ENCODE results near the gene NR1D2.
"Not testable (repeated sequence)": the region's sequence is repeated elsewhere in the genome, so short reads cannot be mapped to it uniquely, and the experiment has no call there.

Gene NR1D2

DNA sequence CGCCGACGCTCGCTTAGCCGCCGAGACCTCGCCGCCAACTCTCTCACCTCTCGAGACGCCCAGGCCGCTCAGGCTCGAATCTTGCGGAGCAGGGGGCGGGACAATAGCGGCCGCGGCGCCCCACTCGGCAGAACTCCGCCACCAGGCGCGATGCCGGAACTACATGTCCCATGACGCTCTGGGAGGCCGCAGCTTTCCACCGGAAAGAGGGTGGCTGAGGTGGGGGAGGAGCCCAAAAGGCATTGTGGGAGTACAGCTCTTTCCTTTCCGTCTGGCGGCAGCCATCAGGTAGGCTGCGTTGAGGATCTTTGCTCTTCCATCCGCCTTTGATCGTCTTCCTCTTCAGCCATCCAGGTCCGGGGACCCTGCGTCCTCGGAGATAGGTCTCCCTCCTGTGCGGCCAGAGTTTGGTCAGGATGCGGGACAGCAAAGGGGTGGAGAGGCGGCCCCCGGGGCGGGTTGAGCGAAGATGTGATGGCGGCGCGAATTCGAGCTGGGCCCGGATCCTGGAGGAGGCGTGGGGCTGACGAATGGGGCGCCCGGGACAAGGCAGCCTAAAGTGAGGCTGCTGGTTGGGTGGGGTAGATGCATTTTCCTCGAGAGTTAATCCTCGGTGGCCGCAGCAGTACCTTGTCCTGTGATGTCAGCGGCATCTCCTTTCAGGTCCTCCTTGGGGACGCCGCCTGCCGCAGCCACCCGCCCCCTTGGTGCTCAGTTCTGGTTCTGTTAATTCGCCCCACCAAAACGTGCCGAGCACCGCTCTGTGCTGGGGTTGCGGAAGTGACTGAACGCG, 28.0 kb upstream of the NR1D2 start, which contains the start of the genes NKIRAS1 and RPL15:
Gene NKIRAS1, minus strand, starts transcription at position 105 of the 793 bp plus-strand sequence. CDS start 6,086 bp downstream, outside the sequence.
Gene RPL15, plus strand, starts transcription at position 247 of the 793 bp plus-strand sequence. CDS start 728 bp downstream, outside the sequence.
- Histone ChIP-seq H3K4me3 (ENCODE audit: low read length) (peak within 1 kb of the TSS; percentile 84), H3K79me2 (ENCODE audit: control insufficient read depth, low read length) (peaks cover 50% of the 10 kb centered on the region), H3K36me3 (ENCODE audit: control insufficient read depth, low read length) (peaks cover 45% of the 10 kb centered on the region), H3K9me2 (replicated peaks; ENCODE audit: control insufficient read depth, low read length) (no peaks in the 10 kb centered on the region), H3K27me3 (ENCODE audit: control insufficient read depth, low read length) (no peaks in the 10 kb centered on the region), H3K4me2 (ENCODE audit: low read length) (peak within 1 kb of the TSS; percentile 92), H3K9me3 (ENCODE audit: control insufficient read depth, insufficient read depth, low read length) (no peaks in the 10 kb centered on the region), H3K27ac (ENCODE audit: low read depth, low read length) (peak within 1 kb of the TSS; percentile 74), H3F3A (ENCODE audit: control insufficient read depth, insufficient read depth) (peaks cover 39% of the 10 kb centered on the region), H3K4me1 (ENCODE audit: control insufficient read depth, low read length) (peaks cover 41% of the 10 kb centered on the region), H4K20me1 (ENCODE audit: control insufficient read depth, insufficient read depth, low read depth, low read length) (peaks cover 14% of the 10 kb centered on the region)
- TF ChIP-seq, protein P1, sequence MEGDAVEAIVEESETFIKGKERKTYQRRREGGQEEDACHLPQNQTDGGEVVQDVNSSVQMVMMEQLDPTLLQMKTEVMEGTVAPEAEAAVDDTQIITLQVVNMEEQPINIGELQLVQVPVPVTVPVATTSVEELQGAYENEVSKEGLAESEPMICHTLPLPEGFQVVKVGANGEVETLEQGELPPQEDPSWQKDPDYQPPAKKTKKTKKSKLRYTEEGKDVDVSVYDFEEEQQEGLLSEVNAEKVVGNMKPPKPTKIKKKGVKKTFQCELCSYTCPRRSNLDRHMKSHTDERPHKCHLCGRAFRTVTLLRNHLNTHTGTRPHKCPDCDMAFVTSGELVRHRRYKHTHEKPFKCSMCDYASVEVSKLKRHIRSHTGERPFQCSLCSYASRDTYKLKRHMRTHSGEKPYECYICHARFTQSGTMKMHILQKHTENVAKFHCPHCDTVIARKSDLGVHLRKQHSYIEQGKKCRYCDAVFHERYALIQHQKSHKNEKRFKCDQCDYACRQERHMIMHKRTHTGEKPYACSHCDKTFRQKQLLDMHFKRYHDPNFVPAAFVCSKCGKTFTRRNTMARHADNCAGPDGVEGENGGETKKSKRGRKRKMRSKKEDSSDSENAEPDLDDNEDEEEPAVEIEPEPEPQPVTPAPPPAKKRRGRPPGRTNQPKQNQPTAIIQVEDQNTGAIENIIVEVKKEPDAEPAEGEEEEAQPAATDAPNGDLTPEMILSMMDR (IDR thresholded peaks at IDR 0.05; ENCODE audit: low read depth, low read length, poor library complexity, severe bottlenecking): no peak
- no peak for TF ChIP-seq EZH2phosphoT487 (IDR thresholded peaks at IDR 0.05; ENCODE audit: borderline replicate concordance, low read length)

DNA sequence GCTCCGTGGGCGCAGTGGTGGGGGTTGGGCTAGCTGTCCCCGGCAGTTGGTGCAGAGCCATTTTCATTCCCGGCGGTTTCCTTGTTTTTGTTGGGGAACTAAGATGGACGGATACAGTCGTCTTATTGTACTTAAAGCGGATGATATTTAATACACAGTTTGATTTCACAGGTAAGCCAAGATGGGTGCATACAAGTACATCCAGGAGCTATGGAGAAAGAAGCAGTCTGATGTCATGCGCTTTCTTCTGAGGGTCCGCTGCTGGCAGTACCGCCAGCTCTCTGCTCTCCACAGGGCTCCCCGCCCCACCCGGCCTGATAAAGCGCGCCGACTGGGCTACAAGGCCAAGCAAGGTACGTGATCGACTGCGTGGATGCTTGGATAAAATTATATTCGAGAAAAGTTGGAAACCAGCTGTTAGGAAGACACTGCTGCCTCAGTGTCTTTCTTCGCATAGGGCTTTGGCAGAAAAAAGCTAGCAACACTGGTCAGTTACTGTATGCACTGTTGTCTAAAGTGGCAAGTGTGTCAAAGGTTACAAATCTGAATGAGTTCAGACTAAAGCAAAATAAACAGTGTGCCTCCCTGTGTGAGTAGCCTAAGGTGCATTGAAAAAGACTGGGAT, 27.3 kb upstream of the NR1D2 start:
- not testable (repeated sequence) for H3K27me3 ChIP-seq (ENCODE audit: control insufficient read depth, low read length); H3K9me3 ChIP-seq (ENCODE audit: control insufficient read depth, insufficient read depth, low read length); H3K9me2 ChIP-seq (replicated peaks; ENCODE audit: control insufficient read depth, low read length)
- H3K36me3 ChIP-seq (ENCODE audit: control insufficient read depth, low read length): peaks cover 45% of the 10 kb centered on the region
- H3K79me2 ChIP-seq (ENCODE audit: control insufficient read depth, low read length): peaks cover 50% of the 10 kb centered on the region
- H3K27ac ChIP-seq (ENCODE audit: low read depth, low read length): peak overlapping the region; percentile 74
- H3K4me1 ChIP-seq (ENCODE audit: control insufficient read depth, low read length): peaks cover 41% of the 10 kb centered on the region
- peaks cover 14% of the 10 kb centered on the region for H4K20me1 ChIP-seq (ENCODE audit: control insufficient read depth, insufficient read depth, low read depth, low read length)
- H3K4me2 ChIP-seq (ENCODE audit: low read length): peak overlapping the region; percentile 92
- H3K4me3 ChIP-seq (ENCODE audit: low read length): peak overlapping the region; percentile 84
- peaks cover 42% of the 10 kb centered on the region for H3F3A ChIP-seq (ENCODE audit: control insufficient read depth, insufficient read depth)

DNA sequence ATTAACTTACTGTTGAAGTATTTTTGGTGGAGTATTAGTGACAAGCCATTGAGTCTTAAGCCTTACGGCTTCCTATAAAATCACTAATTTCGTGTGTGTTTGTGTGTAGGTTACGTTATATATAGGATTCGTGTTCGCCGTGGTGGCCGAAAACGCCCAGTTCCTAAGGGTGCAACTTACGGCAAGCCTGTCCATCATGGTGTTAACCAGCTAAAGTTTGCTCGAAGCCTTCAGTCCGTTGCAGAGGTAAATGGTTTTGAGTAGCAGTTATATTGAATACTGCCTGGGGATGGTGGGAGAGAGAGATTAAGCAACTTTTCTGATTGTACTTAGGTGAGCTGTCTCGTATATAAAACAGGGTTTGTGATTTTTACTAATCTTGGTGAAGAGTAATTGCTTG, 26.8 kb upstream of the NR1D2 start:
- H3K79me2 ChIP-seq (ENCODE audit: control insufficient read depth, low read length): peaks cover 50% of the 10 kb centered on the region

DNA sequence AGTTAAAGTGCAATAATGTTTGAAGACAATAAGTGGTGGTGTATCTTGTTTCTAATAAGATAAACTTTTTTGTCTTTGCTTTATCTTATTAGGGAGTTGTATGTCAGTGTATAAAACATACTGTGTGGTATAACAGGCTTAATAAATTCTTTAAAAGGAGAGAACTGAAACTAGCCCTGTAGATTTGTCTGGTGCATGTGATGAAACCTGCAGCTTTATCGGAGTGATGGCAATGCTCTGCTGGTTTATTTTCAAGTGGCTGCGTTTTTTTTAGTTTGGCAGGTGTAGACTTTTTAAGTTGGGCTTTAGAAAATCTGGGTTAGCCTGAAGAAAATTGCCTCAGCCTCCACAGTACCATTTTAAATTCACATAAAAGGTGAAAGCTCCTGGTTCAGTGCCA, 25.5 kb upstream of the NR1D2 start:
- no peaks in the 10 kb centered on the region for H3K27me3 ChIP-seq (ENCODE audit: control insufficient read depth, low read length)
- peaks cover 45% of the 10 kb centered on the region for H3K36me3 ChIP-seq (ENCODE audit: control insufficient read depth, low read length)
- H3K27ac ChIP-seq (ENCODE audit: low read depth, low read length): peak overlapping the region; percentile 11; the same call in 1 of the 2 replicates
- peaks cover 32% of the 10 kb centered on the region for H3K4me1 ChIP-seq (ENCODE audit: control insufficient read depth, low read length)
- peak overlapping the region; percentile 21; the same call in 1 of the 2 replicates for H3K4me3 ChIP-seq (ENCODE audit: low read length)
- no peaks in the 10 kb centered on the region for H3K9me2 ChIP-seq (replicated peaks; ENCODE audit: control insufficient read depth, low read length)
- no peaks in the 10 kb centered on the region for H3K9me3 ChIP-seq (ENCODE audit: control insufficient read depth, insufficient read depth, low read length)
- peak overlapping the region; percentile 92 for H3K4me2 ChIP-seq (ENCODE audit: low read length)
- H3K79me2 ChIP-seq (ENCODE audit: control insufficient read depth, low read length): peaks cover 41% of the 10 kb centered on the region
- H4K20me1 ChIP-seq (ENCODE audit: control insufficient read depth, insufficient read depth, low read depth, low read length): peaks cover 14% of the 10 kb centered on the region
- H3F3A ChIP-seq (ENCODE audit: control insufficient read depth, insufficient read depth): peaks cover 51% of the 10 kb centered on the region
- TF ChIP-seq, protein P1 (IDR thresholded peaks at IDR 0.05; ENCODE audit: low read depth, low read length, poor library complexity, severe bottlenecking): no peak
- TF ChIP-seq EZH2phosphoT487 (IDR thresholded peaks at IDR 0.05; ENCODE audit: borderline replicate concordance, low read length): no peak

More for the DNA sequence above, 26.8 kb upstream of the NR1D2 start:
- not testable (repeated sequence) for H3K27me3 ChIP-seq (ENCODE audit: control insufficient read depth, low read length); H3K9me2 ChIP-seq (replicated peaks; ENCODE audit: control insufficient read depth, low read length); H3K9me3 ChIP-seq (ENCODE audit: control insufficient read depth, insufficient read depth, low read length)
- Histone ChIP-seq H3K4me3 (ENCODE audit: low read length) (peak overlapping the region; percentile 84), H4K20me1 (ENCODE audit: control insufficient read depth, insufficient read depth, low read depth, low read length) (peaks cover 14% of the 10 kb centered on the region), H3K4me1 (ENCODE audit: control insufficient read depth, low read length) (peaks cover 41% of the 10 kb centered on the region), H3F3A (ENCODE audit: control insufficient read depth, insufficient read depth) (peaks cover 45% of the 10 kb centered on the region), H3K27ac (ENCODE audit: low read depth, low read length) (peak overlapping the region; percentile 74), H3K4me2 (ENCODE audit: low read length) (peak overlapping the region; percentile 92), H3K36me3 (ENCODE audit: control insufficient read depth, low read length) (peaks cover 45% of the 10 kb centered on the region)

Data from DOHH2 (cell line).